ENCODE data around the gene ST3GAL4.

Gene ST3GAL4

DNA sequence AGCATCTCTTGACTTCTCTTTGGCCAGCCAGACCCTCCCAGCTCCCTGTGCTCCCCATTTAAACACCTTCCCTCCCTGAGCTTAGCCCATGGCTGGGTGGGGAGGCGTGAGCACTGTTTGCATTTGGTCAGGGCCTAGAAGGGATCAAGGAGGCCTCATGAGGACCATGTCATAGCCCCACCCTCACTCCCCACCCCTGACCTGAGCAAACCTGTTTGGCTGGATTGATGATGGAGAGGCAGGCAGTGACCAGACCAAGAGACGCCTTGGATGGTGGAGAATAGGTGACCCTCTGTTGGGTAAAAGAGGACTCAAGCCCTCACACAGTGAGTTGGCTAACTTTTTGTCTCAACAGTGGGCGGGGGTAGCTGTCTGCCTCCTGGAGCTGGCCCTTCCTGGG is 49.9 kb downstream of the ST3GAL4 start:
- no peak for FAIRE-seq
- DNase-seq (ENCODE audit: low spot score): no peak

DNA sequence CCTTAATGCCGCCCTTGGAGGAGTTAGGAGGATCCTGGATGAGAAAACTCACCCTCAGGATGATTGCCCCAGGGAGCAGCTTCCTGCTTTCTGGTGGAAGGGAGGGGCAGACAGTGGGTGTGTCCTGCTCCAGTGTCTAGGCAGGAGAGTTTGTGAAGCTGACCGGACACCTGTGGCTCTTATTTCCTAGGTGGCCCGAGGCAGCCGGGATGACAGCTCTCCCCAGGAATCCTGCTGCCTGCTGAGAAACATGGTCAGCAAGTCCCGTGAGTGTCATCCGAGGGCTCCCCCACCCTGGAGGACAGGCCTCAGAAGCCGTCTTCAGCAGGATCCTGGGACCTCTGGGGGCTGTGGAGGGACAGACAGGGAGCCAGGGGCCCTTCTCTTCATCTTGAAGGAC is 50.4 kb downstream of the ST3GAL4 start:
- FAIRE-seq: no peak
- DNase-seq (ENCODE audit: low spot score): no peak

DNA sequence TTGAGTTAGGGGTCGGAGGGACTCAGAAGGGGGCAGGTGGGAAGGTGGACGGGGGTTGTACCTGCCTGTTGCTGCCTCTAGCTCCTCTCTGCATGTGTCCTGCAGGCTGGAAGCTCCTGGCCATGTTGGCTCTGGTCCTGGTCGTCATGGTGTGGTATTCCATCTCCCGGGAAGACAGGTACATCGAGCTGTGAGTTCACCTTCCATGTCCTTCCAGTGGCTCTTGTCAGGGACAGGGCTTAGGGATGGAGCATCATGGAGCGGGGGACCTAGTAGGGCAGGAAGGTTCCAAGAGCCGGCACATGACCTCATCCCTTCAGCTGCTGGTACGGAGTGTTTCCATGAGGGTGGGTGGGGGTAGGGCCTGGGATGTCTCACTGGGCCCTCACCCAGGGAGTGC is 50.9 kb downstream of the ST3GAL4 start:
- FAIRE-seq (no peak), DNase-seq (ENCODE audit: low spot score) (no peak)

DNA sequence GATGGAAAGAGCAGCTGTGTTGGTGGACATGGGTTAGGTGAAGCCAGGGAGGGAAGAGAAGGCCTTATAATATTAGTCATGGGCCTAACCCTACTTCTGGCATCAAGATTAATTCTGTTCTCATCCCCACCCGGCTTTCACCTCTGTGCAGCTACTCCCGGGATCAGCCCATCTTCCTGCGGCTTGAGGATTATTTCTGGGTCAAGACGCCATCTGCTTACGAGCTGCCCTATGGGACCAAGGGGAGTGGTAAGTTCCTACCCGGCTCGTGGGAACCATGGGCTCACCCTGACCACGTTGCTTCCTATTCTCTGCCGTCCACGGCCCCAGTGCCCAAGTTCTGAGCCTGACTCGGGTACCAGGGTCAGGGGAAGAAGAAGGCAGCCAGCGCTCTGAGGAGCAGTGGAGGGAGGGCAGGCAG is 51.6 kb downstream of the ST3GAL4 start:
- FAIRE-seq (no peak), DNase-seq (ENCODE audit: low spot score) (no peak)

GRCh38 chr11:126407682-126408288 is 52.3 kb downstream of the ST3GAL4 start:
- DNase-seq (ENCODE audit: low spot score): no peak
- FAIRE-seq: no peak

GRCh38 chr11:126408496-126408895 is 53.0 kb downstream of the ST3GAL4 start:
- FAIRE-seq: no peak

DNA sequence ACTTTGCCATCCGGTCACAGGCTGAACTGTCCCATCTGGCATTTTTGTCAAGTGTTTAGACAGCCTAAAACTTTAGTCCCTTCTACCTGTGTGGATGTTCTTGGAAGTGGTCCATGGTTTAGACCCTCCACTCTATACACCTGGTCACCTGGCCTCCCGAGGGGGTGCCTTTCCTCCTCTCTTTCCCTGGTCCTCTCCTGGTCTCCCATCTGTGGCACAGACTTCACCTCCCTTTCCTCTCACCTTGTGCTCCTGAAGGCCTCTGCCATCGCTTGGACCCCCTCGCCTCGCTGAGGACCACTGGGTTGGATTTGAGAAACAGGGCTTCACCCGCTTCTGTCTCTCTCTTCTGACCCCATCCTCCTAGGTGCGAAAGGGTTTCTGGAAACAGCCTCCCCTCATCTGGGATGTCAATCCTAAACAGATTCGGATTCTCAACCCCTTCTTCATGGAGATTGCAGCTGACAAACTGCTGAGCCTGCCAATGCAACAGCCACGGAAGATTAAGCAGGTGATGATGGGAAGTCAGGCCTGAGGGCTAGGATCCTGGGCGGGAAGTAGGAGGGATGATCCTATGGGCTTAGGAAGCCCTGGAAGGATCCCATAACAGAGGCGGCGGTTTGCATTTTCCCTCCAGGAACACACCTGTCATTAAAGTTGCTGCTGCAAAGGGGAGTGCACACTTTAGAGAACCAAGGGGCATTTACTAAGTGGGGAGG is 53.6 kb downstream of the ST3GAL4 start:
- no peak for FAIRE-seq
- no peak for DNase-seq (ENCODE audit: low spot score)

More at GRCh38 chr11:126408496-126408895, 53.0 kb downstream of the ST3GAL4 start:
- DNase-seq (ENCODE audit: low spot score): no peak

DNA sequence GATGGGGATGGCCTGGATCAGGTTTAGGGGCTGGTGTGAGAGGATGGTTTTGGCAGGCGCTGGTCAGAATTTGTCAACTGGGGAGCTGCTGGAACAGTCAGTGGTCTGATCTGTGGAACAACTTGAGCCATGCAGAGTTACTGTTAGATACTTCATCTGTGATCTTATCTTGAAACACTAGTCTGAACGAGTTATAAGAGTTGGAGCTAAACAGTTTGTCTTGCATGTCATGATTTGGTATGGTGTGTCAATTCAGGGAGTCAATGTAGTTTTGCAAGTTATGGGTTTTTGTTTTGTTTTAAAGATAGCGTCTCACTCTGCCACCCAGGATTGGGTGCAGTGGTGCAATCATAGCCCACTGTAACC is 54.1 kb downstream of the ST3GAL4 start:
- no peak for DNase-seq (ENCODE audit: low spot score)
- FAIRE-seq: no peak

DNA sequence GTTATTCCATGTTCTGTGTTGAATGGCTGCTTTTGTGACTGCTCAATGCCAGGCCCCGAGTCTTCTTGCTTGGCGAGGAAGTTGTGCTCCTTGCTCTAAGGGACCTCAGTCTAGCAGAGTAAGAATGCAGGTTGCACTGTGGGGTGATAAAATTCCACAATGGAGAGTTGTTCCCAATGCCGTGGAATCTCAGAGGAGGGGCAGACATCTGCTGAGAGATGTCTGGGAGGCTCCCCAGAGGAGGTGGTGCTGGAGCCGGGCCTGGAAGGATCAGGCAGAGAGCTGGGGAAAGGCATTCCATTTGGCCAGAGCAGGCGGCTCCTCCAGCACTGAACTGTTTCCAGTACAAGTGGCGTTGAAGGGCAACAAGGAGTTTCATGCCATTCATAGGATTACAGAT is 55.2 kb downstream of the ST3GAL4 start:
- DNase-seq (ENCODE audit: low spot score) (no peak), FAIRE-seq (no peak)

DNA sequence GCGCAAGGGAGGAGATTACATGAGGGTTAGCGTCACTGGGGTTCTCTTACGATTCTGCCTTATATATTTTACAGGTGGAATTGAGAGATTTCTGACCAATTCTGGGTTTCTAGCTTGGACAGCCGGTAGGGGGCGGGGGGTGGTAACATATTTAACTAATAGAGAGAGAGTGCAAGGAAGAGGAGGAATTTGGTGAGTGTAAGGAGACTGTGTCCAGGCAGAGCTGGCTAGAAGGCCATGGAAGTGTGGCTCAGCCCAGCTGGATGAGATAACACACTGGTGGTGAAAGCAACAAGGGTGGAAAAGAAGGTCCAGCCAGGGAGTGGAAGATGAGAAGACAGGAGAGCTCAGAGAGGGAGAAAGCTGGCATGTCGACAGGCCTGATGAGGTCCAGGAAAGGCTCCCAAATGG is 56.5 kb downstream of the ST3GAL4 start:
- no peak for FAIRE-seq

DNA sequence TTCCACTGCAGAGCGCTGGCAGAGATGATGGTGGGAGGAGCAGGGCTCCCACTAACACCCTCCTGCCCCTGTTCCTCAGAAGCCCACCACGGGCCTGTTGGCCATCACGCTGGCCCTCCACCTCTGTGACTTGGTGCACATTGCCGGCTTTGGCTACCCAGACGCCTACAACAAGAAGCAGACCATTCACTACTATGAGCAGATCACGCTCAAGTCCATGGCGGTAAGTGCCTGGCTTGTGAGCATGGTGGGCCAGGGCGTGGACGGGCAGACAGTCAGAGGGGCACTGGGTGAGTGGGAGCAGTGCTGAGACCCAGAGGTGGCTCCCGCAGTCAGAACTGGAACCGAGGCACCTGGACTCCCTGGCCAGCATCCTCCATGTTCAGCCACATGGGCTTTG is 57.9 kb downstream of the ST3GAL4 start:
- no peak for FAIRE-seq
- no peak for DNase-seq (ENCODE audit: low spot score)

More for the DNA sequence above, 56.5 kb downstream of the ST3GAL4 start:
- DNase-seq (ENCODE audit: low spot score): no peak

DNA sequence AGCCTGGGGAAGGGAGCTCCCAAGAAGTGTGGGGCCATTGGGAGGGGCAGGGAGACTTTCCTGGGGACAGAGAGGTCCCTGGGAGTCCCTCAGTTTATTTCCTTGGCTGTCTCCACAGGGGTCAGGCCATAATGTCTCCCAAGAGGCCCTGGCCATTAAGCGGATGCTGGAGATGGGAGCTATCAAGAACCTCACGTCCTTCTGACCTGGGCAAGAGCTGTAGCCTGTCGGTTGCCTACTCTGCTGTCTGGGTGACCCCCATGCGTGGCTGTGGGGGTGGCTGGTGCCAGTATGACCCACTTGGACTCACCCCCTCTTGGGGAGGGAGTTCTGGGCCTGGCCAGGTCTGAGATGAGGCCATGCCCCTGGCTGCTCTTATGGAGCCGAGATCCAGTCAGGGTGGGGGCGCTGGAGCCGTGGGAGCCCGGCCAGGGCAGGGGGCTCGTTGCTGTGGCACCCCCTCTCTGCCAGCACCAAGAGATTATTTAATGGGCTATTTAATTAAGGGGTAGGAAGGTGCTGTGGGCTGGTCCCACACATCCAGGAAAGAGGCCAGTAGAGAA is 58.4 kb downstream of the ST3GAL4 start:
- no peak for FAIRE-seq
- DNase-seq (ENCODE audit: low spot score): no peak

DNA sequence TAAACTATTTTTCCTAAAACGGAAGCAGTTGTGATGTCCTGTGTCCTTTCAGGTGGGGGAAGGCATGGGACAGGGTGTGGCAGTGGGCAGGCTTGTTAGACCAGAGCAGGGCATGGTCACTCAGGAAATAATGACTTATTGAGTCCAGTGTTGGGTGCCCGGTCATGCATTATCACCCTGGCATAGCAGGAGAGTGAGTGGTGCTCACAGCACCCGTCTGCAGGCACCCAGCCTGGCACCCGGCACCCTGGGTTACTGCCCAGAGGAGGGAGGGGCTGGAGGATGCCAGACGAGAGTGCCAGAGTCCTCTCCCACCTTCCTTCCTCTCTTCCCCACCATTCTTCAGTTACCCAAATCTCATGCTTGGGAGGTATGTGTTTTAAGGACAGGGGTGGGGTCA is 59.1 kb downstream of the ST3GAL4 start:
- FAIRE-seq (no peak), DNase-seq (ENCODE audit: low spot score) (no peak)

GRCh38 chr11:126415128-126415527 is 59.6 kb downstream of the ST3GAL4 start:
- FAIRE-seq (no peak), DNase-seq (ENCODE audit: low spot score) (no peak)

- DNase-seq (ENCODE audit: low spot score) (no peak), FAIRE-seq (no peak)
Observed at GRCh38 chr11:126415669-126416420, 60.4 kb downstream of the ST3GAL4 start.

- no peak for DNase-seq (ENCODE audit: low spot score)
- no peak for FAIRE-seq
Observed at GRCh38 chr11:126416542-126417090, 61.1 kb downstream of the ST3GAL4 start.

DNA sequence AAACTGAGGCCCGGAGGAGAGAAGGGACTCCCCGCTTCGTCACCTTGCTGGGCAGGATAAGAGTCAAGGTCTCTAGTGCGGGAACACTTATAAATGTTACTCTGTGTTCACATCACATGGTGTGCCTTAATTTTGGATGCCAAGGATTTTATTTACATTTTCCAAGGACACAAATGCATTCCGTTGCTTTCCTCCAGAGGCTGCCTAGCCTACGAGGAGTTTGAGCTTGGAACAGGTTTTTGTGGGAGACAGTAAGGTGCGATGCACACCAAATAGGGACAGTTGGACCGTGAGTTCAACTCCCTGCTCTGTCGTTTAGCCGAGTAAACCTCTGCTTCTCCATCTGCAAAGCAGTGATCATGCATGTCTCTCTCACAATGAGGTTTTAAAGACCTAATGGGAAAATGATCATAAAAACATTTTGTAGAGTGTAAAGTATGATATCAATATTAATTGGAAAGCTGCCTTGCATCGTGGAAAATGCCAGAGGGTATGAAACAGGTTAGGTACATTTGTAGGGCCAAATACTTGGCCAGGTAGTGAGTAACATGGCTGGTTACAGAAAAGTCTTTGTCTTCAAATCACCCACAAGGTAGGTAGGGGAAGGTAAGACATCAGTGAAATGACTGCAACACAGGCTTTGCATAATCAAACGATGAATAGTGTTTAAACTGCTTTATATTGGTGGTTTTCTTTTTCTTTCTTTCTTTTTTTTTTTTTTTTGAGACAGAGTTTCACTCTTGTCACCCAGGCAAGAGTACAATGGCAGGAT is 61.8 kb downstream of the ST3GAL4 start:
- DNase-seq (ENCODE audit: low spot score) (no peak), FAIRE-seq (no peak)

GRCh38 chr11:126418887-126419286 is 63.4 kb downstream of the ST3GAL4 start:
- FAIRE-seq (no peak), DNase-seq (ENCODE audit: low spot score) (no peak)

DNA sequence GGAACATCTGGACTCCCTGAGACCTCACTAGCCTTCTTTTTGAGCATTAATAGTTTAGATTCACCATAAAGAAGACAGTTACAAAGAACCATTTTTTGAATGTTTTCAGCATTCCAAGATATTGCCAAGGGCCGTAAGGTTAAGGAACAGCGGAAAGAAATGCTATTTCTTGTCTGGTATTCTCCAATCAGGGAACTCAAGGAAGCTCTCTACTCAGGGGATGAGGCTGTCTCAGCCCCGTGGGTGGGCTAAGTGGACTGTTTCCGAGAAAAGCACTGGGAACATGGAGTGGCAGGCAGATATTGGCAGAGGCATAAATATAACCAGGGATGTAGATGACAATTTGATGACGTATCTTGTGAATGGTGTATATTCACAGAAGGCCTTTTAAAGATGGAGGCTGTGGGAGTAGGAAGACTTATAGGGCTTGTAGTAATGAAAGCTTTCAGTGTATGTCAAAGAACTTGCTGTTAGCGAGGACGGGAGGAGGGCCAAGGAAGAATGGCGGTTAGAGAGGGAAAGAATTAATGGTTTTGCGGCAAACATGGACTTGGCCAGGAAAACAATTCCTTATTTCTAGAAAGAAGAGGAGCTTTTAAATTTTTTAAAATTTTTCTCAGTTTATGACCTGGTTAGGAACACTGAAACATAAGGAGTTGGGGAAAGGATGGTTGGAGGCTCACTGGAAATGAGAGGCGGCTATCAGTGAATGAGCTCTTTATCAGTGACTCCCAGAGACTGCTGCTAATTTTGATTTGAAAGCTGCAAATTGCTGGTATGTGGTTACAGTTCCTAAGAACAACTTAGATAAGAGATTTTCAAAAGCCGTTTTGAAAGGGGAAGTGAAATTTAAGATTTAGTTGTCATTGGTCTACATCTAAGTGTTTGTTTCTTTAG is 64.6 kb downstream of the ST3GAL4 start:
- no peak for DNase-seq (ENCODE audit: low spot score)
- FAIRE-seq: no peak

GRCh38 chr11:126420698-126421256 is 65.3 kb downstream of the ST3GAL4 start:
- DNase-seq (ENCODE audit: low spot score): no peak

More at GRCh38 chr11:126420698-126421256, 65.3 kb downstream of the ST3GAL4 start:
- FAIRE-seq: no peak

Measured in urothelium cell line (cell line).